Ovary (tissue), 3 donors: Measurements from ENCODE around the gene QARS1.

Experiments
- EP300 ChIP-seq: sonication (generic); formaldehyde crosslinking; IDR thresholded peaks from one replicate; pipeline ENCODE4 v1.6.1; 2017; ENCODE audit warnings: antibody characterized with exemption
- POLR2A ChIP-seq: fragments of 450-650 bp; IDR thresholded peaks from one replicate; pipeline ENCODE4 v1.6.1; 2017; ENCODE audit warnings: antibody characterized with exemption, mild to moderate bottlenecking, moderate library complexity
- TF ChIP-seq, protein P1 (sequence below), 3 donors: fragments of 450-650 bp in 2 of 3; fragments of 200-600 bp in 1 of 3; IDR thresholded peaks; one replicate each; pipeline versions ENCODE4 v1.5.1 to v1.8.0; 2016 to 2022; ENCODE audit warnings: antibody characterized with exemption in 3 of 3, mild to moderate bottlenecking in 1 of 3
- donor health status: DM: no; HTN: no; CAD: no.

DNA sequence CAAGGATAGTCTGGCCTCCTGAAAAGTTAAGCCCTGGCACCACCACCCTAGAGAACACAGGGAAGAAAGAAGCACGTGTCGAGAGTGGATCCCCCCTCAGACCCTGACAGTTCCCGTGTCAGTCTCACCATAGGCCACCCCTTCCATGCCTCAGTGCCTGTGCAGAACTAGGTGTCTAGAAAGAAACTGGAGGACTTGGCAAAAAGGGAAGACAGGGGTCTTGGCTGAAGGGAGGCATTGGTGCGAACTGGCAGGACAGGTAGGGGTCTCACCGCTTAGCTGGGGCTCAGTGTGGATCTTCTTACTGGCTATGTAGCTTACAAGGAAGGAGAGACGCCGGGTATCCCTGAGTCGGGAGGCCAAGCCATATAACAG, 518 bp downstream of the QARS1 start:
- TF ChIP-seq, protein P1, sequence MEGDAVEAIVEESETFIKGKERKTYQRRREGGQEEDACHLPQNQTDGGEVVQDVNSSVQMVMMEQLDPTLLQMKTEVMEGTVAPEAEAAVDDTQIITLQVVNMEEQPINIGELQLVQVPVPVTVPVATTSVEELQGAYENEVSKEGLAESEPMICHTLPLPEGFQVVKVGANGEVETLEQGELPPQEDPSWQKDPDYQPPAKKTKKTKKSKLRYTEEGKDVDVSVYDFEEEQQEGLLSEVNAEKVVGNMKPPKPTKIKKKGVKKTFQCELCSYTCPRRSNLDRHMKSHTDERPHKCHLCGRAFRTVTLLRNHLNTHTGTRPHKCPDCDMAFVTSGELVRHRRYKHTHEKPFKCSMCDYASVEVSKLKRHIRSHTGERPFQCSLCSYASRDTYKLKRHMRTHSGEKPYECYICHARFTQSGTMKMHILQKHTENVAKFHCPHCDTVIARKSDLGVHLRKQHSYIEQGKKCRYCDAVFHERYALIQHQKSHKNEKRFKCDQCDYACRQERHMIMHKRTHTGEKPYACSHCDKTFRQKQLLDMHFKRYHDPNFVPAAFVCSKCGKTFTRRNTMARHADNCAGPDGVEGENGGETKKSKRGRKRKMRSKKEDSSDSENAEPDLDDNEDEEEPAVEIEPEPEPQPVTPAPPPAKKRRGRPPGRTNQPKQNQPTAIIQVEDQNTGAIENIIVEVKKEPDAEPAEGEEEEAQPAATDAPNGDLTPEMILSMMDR (IDR thresholded peaks at IDR 0.05): no peak
- TF ChIP-seq POLR2A (no peak), EP300 (no peak)
